B cell (primary cell): ENCODE results near the gene PRKN.

ENCODE experiments used
- CTCF ChIP-seq: fragments of 200-600 bp; IDR thresholded peaks from one replicate; pipeline ENCODE4 v1.8.0; 2022; ENCODE audit warnings: antibody characterized with exemption, mild to moderate bottlenecking
- EZH2 ChIP-seq: IDR thresholded peaks from 2 replicates; pipeline ENCODE4 v1.6.1; 2012; ENCODE audit warnings: borderline replicate concordance, low read depth, mild to moderate bottlenecking, moderate library complexity, low read length; ENCODE audit not compliant: insufficient read depth, poor library complexity, severe bottlenecking

- TF ChIP-seq CTCF = no peak
- no peak for TF ChIP-seq EZH2
These were observed 1143.5 kb downstream of the PRKN start for GRCh38 chr6:161584051-161584450.
